GM10266 (cell line): ENCODE results near the gene KLF9.

Source experiments
- DNase-seq: peaks from one replicate; pipeline ENCODE4 v3.0.0; 2012; ENCODE audit errors: extremely low spot score
- CTCF ChIP-seq: IDR thresholded peaks from 2 replicates; pipeline ENCODE4 v1.5.1; 2012; ENCODE audit warnings: mild to moderate bottlenecking, low read depth; ENCODE audit not compliant: control insufficient read depth, insufficient read depth; ENCODE audit errors: missing control alignments

KLF9 gene

GRCh38 chr9:70392850-70393249 is 21.6 kb downstream of the KLF9 start:
- no peak for DNase-seq

GRCh38 chr9:70392189-70392588 is 22.3 kb downstream of the KLF9 start:
- no peak for DNase-seq
- TF ChIP-seq CTCF: peak; percentile 15

More at GRCh38 chr9:70392850-70393249, 21.6 kb downstream of the KLF9 start:
- TF ChIP-seq CTCF: no peak

GRCh38 chr9:70390933-70391341 is 23.5 kb downstream of the KLF9 start:
- no peak for DNase-seq
- no peak for TF ChIP-seq CTCF

GRCh38 chr9:70389621-70390266 is 24.7 kb downstream of the KLF9 start:
- TF ChIP-seq CTCF: no peak

GRCh38 chr9:70389188-70389587 is 25.3 kb downstream of the KLF9 start:
- no peak for TF ChIP-seq CTCF
- DNase-seq: no peak

More at GRCh38 chr9:70389621-70390266, 24.7 kb downstream of the KLF9 start:
- DNase-seq: no peak

GRCh38 chr9:70387663-70388062 is 26.8 kb downstream of the KLF9 start:
- TF ChIP-seq CTCF: no peak
- DNase-seq: no peak

GRCh38 chr9:70385426-70385825 is 29.0 kb downstream of the KLF9 start:
- no peak for TF ChIP-seq CTCF
- no peak for DNase-seq
